Ascending aorta (tissue), 2 donors: ENCODE data around the gene FAM219A. TPM values are rescaled to one million over a fixed set of nuclear protein-coding genes. Genes with fewer than 3 reads are reported as not detected.

Source experiments
- DNase-seq, 2 donors: peaks; one replicate each; pipeline ENCODE4 v3.0.0-alpha.2; 2019; ENCODE audit warnings: low spot score in 2 of 2
- H3K27ac ChIP-seq, 2 donors: fragments of 200-600 bp; sonication (generic); one replicate each; pipeline ENCODE4 v1.5.1; 2016 to 2017; ENCODE audit warnings: mild to moderate bottlenecking in 1 of 2
- H3K27me3 ChIP-seq: fragments of 200-600 bp; sonication (generic); one replicate; pipeline ENCODE4 v1.5.1; 2017
- H3K36me3 ChIP-seq, 2 donors: fragments of 200-600 bp; sonication (generic); one replicate each; pipeline ENCODE4 v1.5.1; 2016
- H3K4me1 ChIP-seq, 2 donors: fragments of 200-600 bp; sonication (generic); one replicate each; pipeline ENCODE4 v1.5.1; 2016 to 2017; ENCODE audit warnings: mild to moderate bottlenecking in 1 of 2
- H3K4me3 ChIP-seq, 2 donors: fragments of 200-600 bp; sonication (generic); one replicate each; pipeline ENCODE4 v1.5.1; 2016 to 2017; ENCODE audit warnings: mild to moderate bottlenecking in 1 of 2
- H3K9me3 ChIP-seq, 2 donors: fragments of 200-600 bp; sonication (generic); one replicate each; pipeline ENCODE4 v1.5.1; 2016
- CTCF ChIP-seq, 3 experiments: fragments of 200-600 bp in 2 of 3; fragments of 450-650 bp in 1 of 3; sonication (generic) in 2 of 3; IDR thresholded peaks; one replicate each; pipeline ENCODE4 v1.5.1; 2016 to 2019; ENCODE audit warnings: antibody characterized with exemption in 3 of 3, mild to moderate bottlenecking in 1 of 3, moderate library complexity in 1 of 3
- intact Hi-C: fragments of 100-400 bp; cut with DNase I; formaldehyde crosslinking; loops from one replicate; pipeline ENCODE4 v1.15.1; 2023
- total RNA-seq: library from RNA; depleted of rRNA; stranded (reverse); fragments of >200 nt; gene quantifications from one replicate; pipeline ENCODE4 v1.1.0, GENCODE V29; 2016

FAM219A gene
- total RNA-seq, 1 donor from 2014 or later = 26.8 TPM

GRCh38 chr9:34500623-34501267 lies 42.4 kb upstream of the FAM219A start:
- Histone ChIP-seq H3K27ac (no peak overlapping the region), H3K4me3 (no peak overlapping the region), H3K9me3 (no peaks in the 10 kb centered on the region), H3K4me1 (peaks cover 11 to 17% of the 10 kb centered on the region in 2 donors), H3K27me3 (no peaks in the 10 kb centered on the region), H3K36me3 (no peaks in the 10 kb centered on the region)
- DNase-seq = peak in 1 of 2 donors; percentile 75
- TF ChIP-seq CTCF (IDR thresholded peaks at IDR 0.05) = peak; percentile 78 to 98 (median 97)
- intact Hi-C loops = loop anchor here (1.0 to 10.0 kb wide), 4 partner anchors 63 to 166 kb away; no protein-coding TSS in a partner anchor

- DNase-seq = no peak
- no peaks in the 10 kb centered on the region for H3K36me3 ChIP-seq
- no peaks in the 10 kb centered on the region for H3K9me3 ChIP-seq
- no peak overlapping the region for H3K4me3 ChIP-seq
- intact Hi-C loops = no loop called here
- no peak for TF ChIP-seq CTCF (IDR thresholded peaks at IDR 0.05)
- no peak overlapping the region for H3K27ac ChIP-seq
- H3K27me3 ChIP-seq = no peaks in the 10 kb centered on the region
- H3K4me1 ChIP-seq = peaks cover 11 to 17% of the 10 kb centered on the region in 2 donors
Measured at GRCh38 chr9:34499076-34499475, 40.7 kb upstream of the FAM219A start.

GRCh38 chr9:34498553-34498952 lies 40.2 kb upstream of the FAM219A start:
- no peaks in the 10 kb centered on the region for H3K36me3 ChIP-seq
- intact Hi-C loops = no loop called here
- no peak for TF ChIP-seq CTCF (IDR thresholded peaks at IDR 0.05)
- no peak overlapping the region for H3K4me3 ChIP-seq
- no peak for DNase-seq
- no peaks in the 10 kb centered on the region for H3K27me3 ChIP-seq
- H3K27ac ChIP-seq = no peak overlapping the region
- peaks cover 11 to 17% of the 10 kb centered on the region in 2 donors for H3K4me1 ChIP-seq
- H3K9me3 ChIP-seq = no peaks in the 10 kb centered on the region

GRCh38 chr9:34496149-34496712 lies 37.9 kb upstream of the FAM219A start:
- intact Hi-C loops = no loop called here
- H3K4me1 ChIP-seq = no peaks in the 10 kb centered on the region
- no peaks in the 10 kb centered on the region for H3K27me3 ChIP-seq
- H3K4me3 ChIP-seq = no peak overlapping the region
- no peaks in the 10 kb centered on the region for H3K9me3 ChIP-seq
- H3K27ac ChIP-seq = no peak overlapping the region
- H3K36me3 ChIP-seq = no peaks in the 10 kb centered on the region
- DNase-seq = no peak
- TF ChIP-seq CTCF (IDR thresholded peaks at IDR 0.05) = no peak

GRCh38 chr9:34493972-34494535 lies 35.7 kb upstream of the FAM219A start:
- H3K27ac ChIP-seq = no peak overlapping the region
- H3K36me3 ChIP-seq = no peaks in the 10 kb centered on the region
- no peak overlapping the region for H3K4me3 ChIP-seq
- TF ChIP-seq CTCF (IDR thresholded peaks at IDR 0.05) = no peak
- intact Hi-C loops = no loop called here
- no peaks in the 10 kb centered on the region for H3K9me3 ChIP-seq
- H3K4me1 ChIP-seq = no peaks in the 10 kb centered on the region
- DNase-seq = no peak
- H3K27me3 ChIP-seq = no peaks in the 10 kb centered on the region
